ENCODE data around the gene BCAS3. TPM values are rescaled to one million over a fixed set of nuclear protein-coding genes. Genes with fewer than 3 reads are reported as not detected.

Gene BCAS3
- total and polyA plus RNA-seq, 2 donors (not counting 1 experiment from before 2014, with no cell fraction given): 13.9 to 73.4 TPM

GRCh38 chr17:60969500-60970037, 291.9 kb downstream of the BCAS3 start:
- CTCF ChIA-PET: no interaction called here
- POLR2A ChIA-PET: no interaction called here
- no peak for ATAC-seq (ENCODE audit: low read depth)
- Mint-ChIP-seq H3K9me3 (ENCODE audit: insufficient read depth) (no peaks in the 10 kb centered on the region), H3K4me1 (no peaks in the 10 kb centered on the region), H3K27me3 (peaks cover 4% of the 10 kb centered on the region), H3K27ac (no peak overlapping the region), H3K4me3 (no peak overlapping the region)
- H3K9me3 ChIP-seq (ENCODE audit: control extremely low read depth in 1 of 3, control insufficient read depth in 2 of 3, insufficient read depth in 1 of 3, low read length in 2 of 3): peaks cover 0 to 4% (median 2%) of the 10 kb centered on the region in 3 donors
- no peak for DNase-seq
- H3K79me2 ChIP-seq (ENCODE audit: control insufficient read depth, insufficient read depth, low read length): no peaks in the 10 kb centered on the region
- H3K36me3 ChIP-seq (replicated peaks in 1 of 2; ENCODE audit: control extremely low read depth in 1 of 2, control insufficient read depth in 1 of 2, extremely low read depth in 1 of 2, insufficient read depth in 2 of 2, low read length in 1 of 2): no peaks in the 10 kb centered on the region
- H3K4me2 ChIP-seq (replicated peaks; ENCODE audit: low read depth, low read length, poor library complexity, severe bottlenecking): no peak overlapping the region
- no peak overlapping the region for H3K27ac ChIP-seq (ENCODE audit: low read length in 2 of 2)
- intact Hi-C loops (cut with micrococcal nuclease): no loop called here
- H3K27me3 ChIP-seq (replicated peaks in 1 of 4; ENCODE audit: control extremely low read depth in 1 of 4, control insufficient read depth in 3 of 4, insufficient read depth in 4 of 4, low read length in 3 of 4): no peaks in the 10 kb centered on the region
- H4K20me1 ChIP-seq (ENCODE audit: control insufficient read depth, insufficient read depth, low read length, poor library complexity, severe bottlenecking): no peaks in the 10 kb centered on the region
- no peaks in the 10 kb centered on the region for H3K4me1 ChIP-seq (ENCODE audit: control insufficient read depth in 2 of 2, insufficient read depth in 2 of 2, low read length in 2 of 2)
- no peak overlapping the region for H2AFZ ChIP-seq (ENCODE audit: insufficient read depth, low read depth, low read length, poor library complexity, severe bottlenecking)
- H3K4me3 ChIP-seq (ENCODE audit: control extremely low read depth in 1 of 5, extremely low read depth in 1 of 5, insufficient read depth in 1 of 5, low read depth in 2 of 5, low read length in 4 of 5): no peak overlapping the region
- no CpG with 5 or more reads among the region's 1 CpG for WGBS (ENCODE audit: insufficient coverage)
- TF ChIP-seq CTCF (IDR thresholded peaks at IDR 0.05): no peak
- TF ChIP-seq EZH2 (IDR thresholded peaks at IDR 0.05; ENCODE audit: borderline replicate concordance, insufficient read depth, low read depth, low read length, poor library complexity, severe bottlenecking): no peak
- no peak overlapping the region for H3K9ac ChIP-seq (ENCODE audit: low read length)

GRCh38 chr17:60970741-60971140, 293.1 kb downstream of the BCAS3 start:
- TF ChIP-seq EZH2 (IDR thresholded peaks at IDR 0.05; ENCODE audit: borderline replicate concordance, insufficient read depth, low read depth, low read length, poor library complexity, severe bottlenecking) (no peak), CTCF (IDR thresholded peaks at IDR 0.05) (no peak)
- no peak for ATAC-seq (ENCODE audit: low read depth)
- Histone ChIP-seq H4K20me1 (ENCODE audit: control insufficient read depth, insufficient read depth, low read length, poor library complexity, severe bottlenecking) (no peaks in the 10 kb centered on the region), H3K4me1 (ENCODE audit: control insufficient read depth in 2 of 2, insufficient read depth in 2 of 2, low read length in 2 of 2) (no peaks in the 10 kb centered on the region), H3K4me3 (ENCODE audit: control extremely low read depth in 1 of 5, extremely low read depth in 1 of 5, insufficient read depth in 1 of 5, low read depth in 2 of 5, low read length in 4 of 5) (no peak overlapping the region), H3K27me3 (replicated peaks in 1 of 4; ENCODE audit: control extremely low read depth in 1 of 4, control insufficient read depth in 3 of 4, insufficient read depth in 4 of 4, low read length in 3 of 4) (no peaks in the 10 kb centered on the region), H2AFZ (ENCODE audit: insufficient read depth, low read depth, low read length, poor library complexity, severe bottlenecking) (no peak overlapping the region), H3K9me3 (ENCODE audit: control extremely low read depth in 1 of 3, control insufficient read depth in 2 of 3, insufficient read depth in 1 of 3, low read length in 2 of 3) (peaks cover 0 to 4% (median 2%) of the 10 kb centered on the region in 3 donors), H3K36me3 (replicated peaks in 1 of 2; ENCODE audit: control extremely low read depth in 1 of 2, control insufficient read depth in 1 of 2, extremely low read depth in 1 of 2, insufficient read depth in 2 of 2, low read length in 1 of 2) (no peaks in the 10 kb centered on the region), H3K4me2 (replicated peaks; ENCODE audit: low read depth, low read length, poor library complexity, severe bottlenecking) (no peak overlapping the region), H3K79me2 (ENCODE audit: control insufficient read depth, insufficient read depth, low read length) (no peaks in the 10 kb centered on the region), H3K27ac (ENCODE audit: low read length in 2 of 2) (no peak overlapping the region), H3K9ac (ENCODE audit: low read length) (no peak overlapping the region)
- no peak for DNase-seq
- Mint-ChIP-seq H3K9me3 (ENCODE audit: insufficient read depth) (no peaks in the 10 kb centered on the region), H3K4me1 (no peaks in the 10 kb centered on the region), H3K27me3 (peaks cover 4% of the 10 kb centered on the region), H3K27ac (no peak overlapping the region), H3K4me3 (no peak overlapping the region)
- ChIA-PET CTCF (interaction anchor here (1.1 to 1.8 kb wide), 3 partner anchors 11 to 866 kb away, joined by 3 to 9 read pairs (median 4); no protein-coding TSS in a partner anchor), POLR2A (no interaction called here)
- intact Hi-C loops (cut with micrococcal nuclease): no loop called here
